ENCODE results near the gene PCBP4.

DNA sequence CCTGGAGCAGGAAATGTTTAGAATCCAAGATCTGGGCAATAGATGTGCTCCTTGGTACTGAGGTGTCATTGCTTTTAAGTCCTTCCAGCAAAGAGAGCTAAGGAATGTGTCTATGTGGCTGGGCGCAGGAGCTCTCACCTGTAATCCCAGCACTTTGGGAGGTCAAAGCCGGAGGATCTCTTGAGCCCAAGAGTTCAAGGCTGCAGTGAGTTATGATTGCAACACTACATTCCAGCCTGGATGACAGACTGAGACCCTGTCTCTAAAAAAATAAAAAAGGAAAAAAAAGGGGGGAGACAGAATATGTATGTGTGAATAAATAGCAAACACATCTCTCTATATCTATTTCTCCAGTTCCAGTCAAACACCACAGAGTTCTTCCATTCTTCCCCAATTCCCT is 16.4 kb downstream of the PCBP4 start:
- TF ChIP-seq, protein P1, sequence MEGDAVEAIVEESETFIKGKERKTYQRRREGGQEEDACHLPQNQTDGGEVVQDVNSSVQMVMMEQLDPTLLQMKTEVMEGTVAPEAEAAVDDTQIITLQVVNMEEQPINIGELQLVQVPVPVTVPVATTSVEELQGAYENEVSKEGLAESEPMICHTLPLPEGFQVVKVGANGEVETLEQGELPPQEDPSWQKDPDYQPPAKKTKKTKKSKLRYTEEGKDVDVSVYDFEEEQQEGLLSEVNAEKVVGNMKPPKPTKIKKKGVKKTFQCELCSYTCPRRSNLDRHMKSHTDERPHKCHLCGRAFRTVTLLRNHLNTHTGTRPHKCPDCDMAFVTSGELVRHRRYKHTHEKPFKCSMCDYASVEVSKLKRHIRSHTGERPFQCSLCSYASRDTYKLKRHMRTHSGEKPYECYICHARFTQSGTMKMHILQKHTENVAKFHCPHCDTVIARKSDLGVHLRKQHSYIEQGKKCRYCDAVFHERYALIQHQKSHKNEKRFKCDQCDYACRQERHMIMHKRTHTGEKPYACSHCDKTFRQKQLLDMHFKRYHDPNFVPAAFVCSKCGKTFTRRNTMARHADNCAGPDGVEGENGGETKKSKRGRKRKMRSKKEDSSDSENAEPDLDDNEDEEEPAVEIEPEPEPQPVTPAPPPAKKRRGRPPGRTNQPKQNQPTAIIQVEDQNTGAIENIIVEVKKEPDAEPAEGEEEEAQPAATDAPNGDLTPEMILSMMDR (IDR thresholded peaks at IDR 0.05; ENCODE audit: low read depth, low read length): no peak
- TF ChIP-seq EZH2phosphoT487 (IDR thresholded peaks at IDR 0.05; ENCODE audit: low read depth): no peak

Measured in OCI-LY3 (cell line).